GM12878 (cell line): ENCODE data around the gene GRIA4. TPM values are rescaled to one million over a fixed set of nuclear protein-coding genes. Genes with fewer than 3 reads are reported as not detected.

Source experiments
- ATAC-seq: fragments of 200-7000 bp; cut with Tn5 transposase; 3 replicates; pipeline ENCODE4 v1.9.1; 2020; ENCODE audit warnings: mild to moderate bottlenecking, moderate library complexity
- BruUV-seq: library from RNA; stranded (reverse); fragments of 400-500 nt; replicated peaks from 2 replicates; lab custom pipeline; 2021; lab: Mats Ljungman, UMichigan
- CTCF ChIA-PET: fragments of 300-600 bp; sonication (Branson Sonifier 250); formaldehyde crosslinking; extraction: SDS; loops from one replicate; lab custom pipeline; 2021; ENCODE audit warnings: inconsistent platforms; lab: Yijun Ruan, JAX
- POLR2A ChIA-PET: fragments of 350-600 bp; formaldehyde crosslinking; extraction: SDS; loops from one replicate; lab custom pipeline; 2021; ENCODE audit warnings: inconsistent platforms; lab: Charles Lee
- RAD21 ChIA-PET: fragments of 300-600 bp; sonication (Branson Sonifier 250); formaldehyde crosslinking; loops from one replicate; lab custom pipeline; 2023; ENCODE audit warnings: antibody characterized with exemption; ENCODE audit not compliant: unreplicated experiment; lab: Charles Lee
- SMC1A ChIA-PET: fragments of 300-600 bp; sonication (Branson Sonifier 250); formaldehyde crosslinking; loops from one replicate; lab custom pipeline; 2023; ENCODE audit not compliant: unreplicated experiment, uncharacterized antibody; lab: Charles Lee
- DNase-seq: peaks from one replicate; pipeline ENCODE4 v3.0.0-alpha.2; 2011; ENCODE audit warnings: low read depth, low spot score
- FAIRE-seq: peaks from 3 replicates; lab custom pipeline; 2011; peaks lifted over from hg19 to GRCh38; lab: Jason Lieb, UNC
- H2AFZ ChIP-seq: 2 replicates; pipeline ENCODE4 v1.6.0; 2011; ENCODE audit warnings: low read depth, low read length, control low read depth; ENCODE audit not compliant: control insufficient read depth
- H3K27ac ChIP-seq: 2 replicates; pipeline ENCODE4 v1.5.1; 2011; ENCODE audit warnings: control low read depth; ENCODE audit not compliant: control insufficient read depth, insufficient read depth
- H3K27me3 ChIP-seq, 2 experiments: replicated peaks in 1 of 2; 2 replicates each; pipeline versions ENCODE4 v1.6.0 to v1.6.1; 2011; ENCODE audit warnings: low read length in 1 of 2; ENCODE audit not compliant: control insufficient read depth in 2 of 2, insufficient read depth in 2 of 2
- H3K36me3 ChIP-seq, 2 experiments: 2 replicates each; pipeline ENCODE4 v1.5.1; 2011; ENCODE audit warnings: low read length in 1 of 2; ENCODE audit not compliant: control insufficient read depth in 2 of 2, insufficient read depth in 2 of 2
- H3K4me1 ChIP-seq: 2 replicates; pipeline ENCODE4 v1.6.1; 2011; ENCODE audit warnings: mild to moderate bottlenecking, low read length, moderate library complexity, mixed read lengths; ENCODE audit not compliant: control insufficient read depth, insufficient read depth
- H3K4me2 ChIP-seq: 2 replicates; pipeline ENCODE4 v1.6.0; 2011; ENCODE audit warnings: control low read depth; ENCODE audit not compliant: control insufficient read depth, insufficient read depth
- H3K4me3 ChIP-seq: fragments of 200-600 bp; sonication (generic); 2 replicates; pipeline ENCODE4 v1.5.1; 2016
- H3K79me2 ChIP-seq: 2 replicates; pipeline ENCODE4 v1.6.0; 2011; ENCODE audit warnings: low read length; ENCODE audit not compliant: control insufficient read depth, insufficient read depth
- H3K9ac ChIP-seq: 2 replicates; pipeline ENCODE4 v1.8.0; 2011; ENCODE audit warnings: low read length, control low read depth, mixed read lengths; ENCODE audit not compliant: control insufficient read depth, insufficient read depth
- H3K9me3 ChIP-seq: replicated peaks from 3 replicates; pipeline ENCODE4 v1.5.1; 2011; ENCODE audit warnings: mild to moderate bottlenecking, low read length; ENCODE audit not compliant: control insufficient read depth, insufficient read depth
- H4K20me1 ChIP-seq: 2 replicates; pipeline ENCODE4 v1.6.0; 2011; ENCODE audit not compliant: control insufficient read depth, insufficient read depth
- BHLHE40 ChIP-seq, 2 experiments: fragments of 450-650 bp in 1 of 2; IDR thresholded peaks; 2 replicates each; pipeline ENCODE4 v1.6.1; 2011 to 2017; ENCODE audit warnings: low read depth in 2 of 2, borderline replicate concordance in 1 of 2, improper control_type of control experiment in 1 of 2, low read length in 1 of 2, mild to moderate bottlenecking in 1 of 2
- BRCA1 ChIP-seq: IDR thresholded peaks from 2 replicates; pipeline ENCODE4 v1.6.1; 2011; ENCODE audit warnings: low read depth, low read length, improper control_type of control experiment
- CBX3 ChIP-seq: fragments of 200-600 bp; sonication (generic); IDR thresholded peaks from 2 replicates; pipeline ENCODE4 v1.6.1; 2016; ENCODE audit warnings: low read depth, borderline replicate concordance
- CEBPB ChIP-seq, 2 experiments: fragments of 150-350 bp in 1 of 2; IDR thresholded peaks; 2 replicates each; pipeline ENCODE4 v1.6.1; 2012 to 2014; ENCODE audit warnings: low read depth in 2 of 2, low read length in 2 of 2, borderline replicate concordance in 1 of 2, inconsistent platforms in 1 of 2
- CUX1 ChIP-seq: IDR thresholded peaks from 2 replicates; pipeline ENCODE4 v1.6.1; 2012; ENCODE audit warnings: improper control_type of control experiment, low read depth, low read length; ENCODE audit not compliant: insufficient replicate concordance
- NR2C2 ChIP-seq: IDR thresholded peaks from 2 replicates; pipeline ENCODE4 v1.6.1; 2011; ENCODE audit warnings: borderline replicate concordance, low read depth; ENCODE audit not compliant: control insufficient read depth, insufficient read length
- RCOR1 ChIP-seq: conservative IDR thresholded peaks from 2 replicates; pipeline ENCODE4 v1.6.1; 2012; ENCODE audit warnings: low read depth, low read length, improper control_type of control experiment
- SPI1 ChIP-seq: IDR thresholded peaks from 2 replicates; pipeline ENCODE4 v1.6.1; 2011; ENCODE audit warnings: low read depth, mild to moderate bottlenecking, low read length, moderate library complexity, borderline replicate concordance; ENCODE audit not compliant: insufficient read depth
- TBL1XR1 ChIP-seq: IDR thresholded peaks from 2 replicates; pipeline ENCODE4 v1.6.1; 2012; ENCODE audit warnings: low read depth, low read length, improper control_type of control experiment
- TCF7 ChIP-seq: IDR thresholded peaks from 2 replicates; pipeline ENCODE4 v1.6.1; 2014; ENCODE audit warnings: antibody characterized with exemption, borderline replicate concordance
- WGBS: methylation state at CpG from one replicate; pipeline ENCODE4 v1.1.6; 2016; ENCODE audit warnings: low lambda C conversion rate; ENCODE audit not compliant: insufficient replicate concordance, insufficient coverage; ENCODE audit errors: missing lambda C conversion rate; 5-methylcytosine and 5-hydroxymethylcytosine counted together
- in situ Hi-C: fragments of 300-500 bp; cut with MboI; formaldehyde crosslinking; loops from 9 replicates; pipeline ENCODE4 v1.14.3; 2018; ENCODE audit warnings: mixed read lengths
- intact Hi-C: fragments of 100-400 bp; cut with micrococcal nuclease; formaldehyde crosslinking; loops from one replicate; pipeline ENCODE4 v1.14.2; 2022; ENCODE audit not compliant: unreplicated experiment
- polyA plus RNA-seq, 11 experiments: library from polyadenylated mRNA; depleted of rRNA in 4 of 11; unstranded in 6 of 11; stranded (reverse) in 5 of 11; fragments of >200 nt; fragmentation: Nextera tagmentation in 4 of 11; fragmentation: Illumina TruSeq in 1 of 11; extraction: Ambion mirVana in 4 of 11; extraction: Trizol in 1 of 11; gene quantifications; 1 replicate in 1 of 11; 2 replicates in 10 of 11; pipeline versions ENCODE4 v1.2.1 to v1.2.3, GENCODE V29; 2011 to 2016; ENCODE audit warnings: inconsistent platforms in 2 of 11, missing spikeins in 2 of 11, low read depth in 1 of 11
- total RNA-seq, 4 experiments: library from RNA; depleted of rRNA in 3 of 4; stranded (reverse); fragments of >200 nt in 3 of 4; fragmentation: Illumina TruSeq in 1 of 4; extraction: Trizol in 1 of 4; gene quantifications; 2 replicates each; pipeline versions ENCODE4 v1.2.1 to v1.2.3, GENCODE V29; 2013 to 2021

GRIA4 gene
- total and polyA plus RNA-seq, 10 of the 15 experiments (the other 5 are each of a cell fraction or from before 2014, with no cell fraction given): 0.04 TPM; not detected in 9

- no peaks in the 10 kb centered on the region; a peak in 1 of 4 replicates for H3K27me3 ChIP-seq
- ChIA-PET POLR2A (no interaction called here), SMC1A (no interaction called here), CTCF (no interaction called here), RAD21 (no interaction called here)
- ATAC-seq (no peak), FAIRE-seq (no peak), DNase-seq (no peak)
- H3K4me1 ChIP-seq: no peaks in the 10 kb centered on the region
- WGBS: 4% methylated on average over 3 of the region's 3 CpGs
- no peaks in the 10 kb centered on the region for H4K20me1 ChIP-seq
- TF ChIP-seq BRCA1 (no peak), RCOR1 (no peak), TBL1XR1 (no peak), NR2C2 (no peak), SPI1 (no peak), TCF7 (no peak), CBX3 (no peak), CEBPB (IDR thresholded peaks at IDR 0.05; ENCODE audit: borderline replicate concordance in 1 of 2, low read depth in 2 of 2, low read length in 2 of 2) (no peak), CUX1 (no peak), BHLHE40 (IDR thresholded peaks at IDR 0.05; ENCODE audit: borderline replicate concordance in 1 of 2, low read depth in 2 of 2, low read length in 1 of 2) (no peak)
- H3K4me2 ChIP-seq: no peak overlapping the region
- BruUV-seq: no TSS peak
- in situ Hi-C loops (no loop called here), intact Hi-C loops (no loop called here)
- H3K9ac ChIP-seq: no peak overlapping the region
- H3K36me3 ChIP-seq: no peaks in the 10 kb centered on the region
- no peak overlapping the region for H2AFZ ChIP-seq
- no peak overlapping the region for H3K4me3 ChIP-seq
- no peaks in the 10 kb centered on the region for H3K79me2 ChIP-seq
- no peak overlapping the region for H3K27ac ChIP-seq
- H3K9me3 ChIP-seq: no peaks in the 10 kb centered on the region
These were observed 181.0 kb downstream of the GRIA4 start for GRCh38 chr11:105790840-105791239.
